Fibroblast of upper back skin (primary cell): ENCODE results near the gene DCAF12L2.
A peak's percentile ranks its signal among the peaks of the same experiment; 100 is the strongest.
"Not testable (repeated sequence)": the region's sequence is repeated elsewhere in the genome, so short reads cannot be mapped to it uniquely, and the experiment has no call there.

Source experiments
- DNase-seq: peaks from one replicate; pipeline ENCODE4 v3.0.0-alpha.2; 2013

DCAF12L2 gene

DNA sequence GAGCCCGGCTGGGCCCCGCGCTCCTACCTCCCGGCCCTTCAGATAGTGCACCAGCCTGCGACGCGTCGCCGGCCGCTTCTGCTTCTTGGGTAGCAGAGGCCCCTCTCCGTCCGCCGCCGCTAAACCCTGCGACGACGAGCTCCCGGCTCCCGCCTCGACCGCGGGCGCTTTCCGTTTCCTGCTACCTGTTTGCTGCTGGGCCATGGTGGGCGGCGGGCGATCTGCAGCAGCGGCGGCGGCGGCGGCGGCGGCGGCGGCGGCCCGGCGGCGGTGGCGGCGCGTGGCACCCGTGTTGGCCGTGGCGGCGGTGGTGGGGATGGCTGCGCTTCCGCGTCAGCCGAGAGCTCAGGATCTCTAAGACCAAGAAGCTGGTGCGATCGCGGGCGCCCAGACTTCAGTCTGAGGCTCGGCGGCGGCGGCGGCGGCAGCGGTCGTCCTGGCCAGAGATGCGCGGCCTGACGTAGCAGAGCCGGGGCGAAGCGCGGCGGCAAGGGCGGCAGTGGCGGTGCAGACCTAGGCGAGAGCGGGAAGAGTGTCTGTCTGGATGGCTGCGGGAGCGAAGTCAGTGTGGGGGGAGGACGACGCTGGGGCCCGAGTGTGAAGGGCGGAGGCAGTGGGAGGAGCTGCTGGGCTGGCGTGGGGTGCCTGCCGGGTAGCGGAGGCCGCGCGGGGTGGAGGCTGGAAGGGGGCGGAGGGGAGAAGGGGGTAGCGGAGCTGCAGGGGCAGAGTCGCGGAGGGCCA lies at the start of gene DCAF12L2:
Gene DCAF12L2, minus strand, starts transcription at position 569 of the 741 bp plus-strand sequence. Its CDS starts 365 bp downstream, at position 204.
- peak; percentile 8 for DNase-seq

DNA sequence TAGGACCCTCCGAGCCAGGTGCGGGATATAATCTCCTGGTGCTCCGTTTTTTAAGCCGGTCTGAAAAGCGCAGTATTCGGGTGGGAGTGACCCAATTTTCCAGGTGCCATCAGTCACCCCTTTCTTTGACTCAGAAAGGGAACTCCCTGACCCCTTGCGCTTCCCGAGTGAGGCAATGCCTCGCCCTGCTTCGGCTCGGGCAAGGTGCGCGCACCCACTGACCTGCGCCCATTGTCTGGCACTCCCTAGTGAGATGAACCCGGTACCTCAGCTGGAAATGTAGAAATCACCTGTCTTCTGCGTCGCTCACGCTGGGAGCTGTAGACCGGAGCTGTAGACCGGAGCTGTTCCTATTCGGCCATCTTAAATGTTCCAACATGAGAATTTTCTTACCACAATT lies 24.8 kb upstream of the DCAF12L2 start:
- DNase-seq, result not testable (repeated sequence)

DNA sequence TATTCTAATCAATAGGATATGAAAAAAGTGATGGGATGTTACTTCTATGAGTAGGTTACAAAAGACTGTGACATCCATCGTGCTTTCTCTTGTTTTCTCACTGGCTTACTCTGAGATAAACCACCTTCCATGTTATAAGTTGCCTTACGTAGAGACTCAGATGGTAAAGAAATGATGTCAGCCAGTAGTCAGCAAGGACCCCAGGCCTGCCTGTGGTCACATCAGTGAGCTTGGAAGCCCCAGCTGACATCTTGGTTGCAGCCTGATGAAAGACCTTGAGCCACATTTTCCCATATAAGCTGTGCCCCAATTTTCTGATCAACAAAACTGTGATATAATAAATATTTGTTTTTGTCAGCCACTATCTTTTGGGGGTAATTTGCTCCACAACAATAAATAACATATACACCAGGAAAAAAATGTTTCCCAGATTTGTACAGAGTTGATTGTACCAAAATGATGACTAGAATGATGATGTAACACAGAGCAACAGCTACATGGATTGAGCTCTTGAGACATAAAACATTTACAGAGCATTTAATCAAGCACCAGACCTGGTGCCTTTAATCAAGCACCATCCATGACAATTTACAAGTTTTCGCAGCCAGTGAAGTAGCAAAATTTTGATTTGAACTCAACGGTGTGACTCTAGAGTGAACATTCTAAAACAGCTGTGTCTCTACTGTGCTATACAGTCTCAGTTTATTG lies 11.2 kb upstream of the DCAF12L2 start:
- DNase-seq, result no peak

DNA sequence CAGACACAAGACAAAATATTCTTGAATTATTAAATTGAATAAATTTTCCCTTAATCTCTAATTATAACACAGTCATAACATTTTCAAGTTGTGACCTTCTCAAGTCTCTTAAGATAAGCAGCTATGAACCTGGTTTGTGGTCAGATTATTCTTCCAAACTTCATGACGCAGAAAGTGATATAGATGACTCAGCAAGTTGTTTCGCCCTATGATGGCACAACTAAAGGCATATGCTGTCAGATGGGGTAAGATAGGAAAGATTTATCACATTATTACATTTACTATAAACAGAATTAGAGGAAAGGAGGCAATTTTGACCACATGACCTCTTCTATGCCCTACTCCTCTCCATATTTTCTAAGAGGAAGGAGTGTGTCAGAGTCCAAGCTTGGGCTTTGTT lies 4.6 kb upstream of the DCAF12L2 start:
- no peak for DNase-seq

DNA sequence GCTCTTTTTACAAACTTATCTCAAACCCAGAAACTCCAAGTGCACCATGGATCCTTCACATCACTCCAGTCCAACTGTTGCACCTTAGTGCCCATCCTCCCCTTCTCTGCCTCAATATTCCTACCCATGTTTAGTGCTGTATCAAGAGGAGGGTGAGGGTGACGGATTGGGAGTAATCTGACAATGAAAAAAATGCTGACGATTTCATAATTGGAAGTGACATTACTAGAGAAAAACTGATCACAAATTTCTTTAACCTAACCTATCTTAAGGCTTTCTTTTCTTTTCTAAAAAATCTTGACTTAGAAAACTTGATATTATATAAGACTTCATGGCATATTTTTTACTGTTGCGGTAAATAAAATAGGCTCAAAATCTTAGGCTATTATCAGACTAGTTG lies 1.5 kb upstream of the DCAF12L2 start:
- no peak for DNase-seq

DNA sequence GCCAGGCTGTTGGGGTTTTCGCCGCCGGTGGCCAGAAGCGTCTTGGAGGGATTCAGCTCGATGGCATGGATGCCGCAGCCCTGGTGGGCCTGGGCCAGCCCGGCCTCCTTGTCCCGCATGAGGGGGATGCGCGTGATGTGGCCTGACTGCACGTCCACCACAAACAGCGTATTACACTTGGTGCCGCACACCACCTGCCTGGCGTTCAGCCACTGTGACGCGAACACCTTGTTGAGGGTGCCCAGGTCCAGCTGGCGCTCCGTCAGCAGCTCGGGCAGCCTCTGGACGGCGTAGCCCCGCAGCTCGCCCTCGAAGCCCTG lies 728 bp downstream of the DCAF12L2 start:
- no peak for DNase-seq

DNA sequence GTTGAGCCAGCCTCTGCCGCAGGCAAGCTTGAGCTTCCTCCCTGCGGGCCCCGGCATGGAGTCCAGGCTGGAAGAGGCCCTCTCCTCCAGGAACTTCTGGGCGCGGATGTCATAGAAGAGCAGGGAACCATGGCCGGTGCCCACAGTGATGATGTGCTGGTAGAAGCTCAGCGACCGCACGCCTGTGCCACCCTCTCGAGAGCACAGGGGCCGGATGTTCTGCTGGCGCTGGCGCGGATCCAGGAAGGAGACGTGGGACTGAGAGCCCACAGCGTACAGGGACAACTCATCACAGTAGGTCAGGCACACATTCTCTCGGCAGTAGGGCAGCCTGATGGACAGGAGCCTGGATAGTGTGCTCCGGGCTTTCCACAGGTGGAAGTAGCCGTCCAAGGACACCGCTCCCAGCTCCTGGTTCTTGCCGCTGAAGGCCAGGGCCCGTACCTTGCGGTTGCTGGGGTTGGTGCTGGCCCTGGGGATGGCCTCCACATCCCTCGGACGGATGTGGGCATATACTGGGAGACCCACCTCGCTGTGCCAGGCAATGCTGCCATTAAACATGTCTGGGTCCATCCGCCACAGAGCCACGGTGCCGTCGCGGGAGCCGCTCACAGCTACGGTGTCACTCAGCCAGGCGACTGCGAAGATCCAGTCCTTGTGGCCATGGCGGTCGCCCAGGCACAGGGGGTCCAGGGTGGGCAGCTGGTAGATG lies 1.2 kb downstream of the DCAF12L2 start:
- DNase-seq, result no peak

DNA sequence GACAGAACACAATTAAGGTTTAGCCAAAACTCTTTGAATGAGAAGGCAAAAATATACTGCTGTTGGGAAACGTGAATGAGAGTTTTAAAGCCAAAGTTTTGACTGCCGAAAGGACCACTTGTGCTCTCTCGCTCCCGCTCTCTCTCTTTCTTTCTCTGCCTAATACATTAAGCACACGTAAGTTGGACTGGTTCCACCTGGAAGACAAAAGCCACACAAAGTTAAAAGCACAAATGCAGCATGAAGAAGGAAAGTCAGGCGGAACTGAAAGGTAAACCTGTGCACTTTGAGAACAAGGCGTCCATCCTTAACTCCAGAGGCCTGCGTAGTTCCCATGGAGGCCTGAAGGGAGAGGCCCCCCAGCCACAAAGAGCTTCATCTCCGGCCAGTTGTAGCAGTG lies 1.9 kb downstream of the DCAF12L2 start:
- no peak for DNase-seq

DNA sequence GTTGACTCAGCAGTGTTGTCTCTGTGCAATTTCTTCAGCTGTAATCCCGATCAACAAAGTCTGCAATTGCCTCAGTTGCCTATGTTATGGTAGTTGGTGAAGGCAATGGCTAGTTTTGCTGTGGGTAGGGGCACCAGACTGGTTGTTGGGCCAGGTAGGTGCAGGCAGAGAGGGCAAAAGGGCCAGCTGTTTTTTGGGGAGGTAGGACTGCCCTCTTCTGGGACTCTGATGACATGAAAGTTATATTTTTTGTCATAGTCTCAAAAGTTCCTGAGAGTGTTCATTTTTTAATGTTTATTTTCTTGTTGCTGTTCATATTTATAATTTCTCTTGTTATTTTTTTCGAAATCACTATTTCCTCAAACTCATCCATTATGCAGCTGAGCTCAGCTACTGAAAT lies 25.1 kb downstream of the DCAF12L2 start:
- DNase-seq, result no peak

DNA sequence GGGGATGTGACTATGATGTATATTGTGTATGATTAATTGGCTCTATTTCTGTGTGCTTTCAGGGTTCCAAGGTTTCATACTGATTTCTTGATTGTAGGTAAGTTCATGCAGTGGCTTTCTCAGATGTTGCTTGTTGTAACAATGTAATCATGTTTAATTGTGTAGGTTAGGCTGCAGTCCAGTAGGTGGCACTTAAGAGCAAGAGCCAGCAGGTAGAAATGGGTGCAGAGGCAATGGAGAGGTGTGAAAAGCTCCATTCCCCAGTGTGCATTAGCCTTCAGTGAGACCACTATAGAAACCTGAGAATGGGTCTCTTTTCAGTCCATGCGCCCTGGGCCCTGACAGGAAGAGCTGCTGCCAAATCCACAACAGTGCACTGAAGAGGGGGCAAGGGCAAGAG lies 28.2 kb downstream of the DCAF12L2 start:
- no peak for DNase-seq

DNA sequence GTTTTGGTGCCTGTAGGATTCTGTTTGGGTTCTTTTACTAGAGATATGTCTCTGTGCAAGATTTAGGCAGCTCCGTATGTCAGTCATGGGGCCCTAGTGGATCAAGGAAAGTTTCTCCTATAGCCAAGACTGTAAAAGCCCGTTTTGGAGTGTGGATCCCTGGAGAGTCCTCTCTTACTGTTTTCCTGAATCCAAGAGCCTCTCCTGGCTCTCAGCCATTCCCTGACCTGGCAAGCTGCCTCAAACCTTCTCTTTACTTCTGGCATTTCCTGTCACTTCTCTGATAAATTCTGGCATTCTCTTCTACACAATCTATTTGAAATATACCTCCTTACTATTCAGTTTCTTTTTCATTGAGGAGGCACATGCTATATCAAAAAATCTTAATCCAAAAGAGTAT lies 41.4 kb downstream of the DCAF12L2 start:
- peak; percentile 51 for DNase-seq
